HL-60 (cell line): ENCODE measurements around the gene MYCN.

Source experiments
- DNase-seq, 2 experiments: peaks; one replicate each; pipeline ENCODE4 v3.0.0-alpha.2; 2010 to 2020; ENCODE audit warnings: low read depth in 1 of 2, low spot score in 1 of 2
- H3K27ac ChIP-seq: fragments of 250-450 bp; sonication (Bioruptor Pico); replicated peaks from 2 replicates; pipeline ENCODE4 v1.5.1; 2020; ENCODE audit warnings: mild to moderate bottlenecking, moderate library complexity
- H3K27me3 ChIP-seq: fragments of 250-450 bp; sonication (Bioruptor Pico); 2 replicates; pipeline ENCODE4 v1.5.1; 2021; ENCODE audit warnings: mild to moderate bottlenecking, moderate library complexity; ENCODE audit not compliant: insufficient read depth, poor library complexity, severe bottlenecking
- H3K4me3 ChIP-seq: replicated peaks from 2 replicates; pipeline ENCODE4 v1.5.1; 2011; ENCODE audit warnings: mild to moderate bottlenecking, control low read depth, low read length; ENCODE audit not compliant: insufficient read depth
- GABPA ChIP-seq: IDR thresholded peaks from 2 replicates; pipeline ENCODE4 v1.6.1; 2012; ENCODE audit warnings: low read depth
- POLR2AphosphoS5 ChIP-seq: IDR thresholded peaks from 2 replicates; pipeline ENCODE4 v1.6.1; 2012; ENCODE audit warnings: low read depth
- SPI1 ChIP-seq: IDR thresholded peaks from 2 replicates; pipeline ENCODE4 v1.6.1; 2012; ENCODE audit warnings: low read depth, mild to moderate bottlenecking, borderline replicate concordance
- TF ChIP-seq, protein P1 (sequence below): IDR thresholded peaks from 2 replicates; pipeline ENCODE4 v1.6.1; 2012; ENCODE audit warnings: low read depth; ENCODE audit not compliant: insufficient replicate concordance
- TF ChIP-seq, protein P2 (sequence below): IDR thresholded peaks from one replicate; pipeline ENCODE4 v1.5.1; 2011; ENCODE audit warnings: low read length, control low read depth, inconsistent platforms; ENCODE audit not compliant: insufficient read depth

Gene MYCN

DNA sequence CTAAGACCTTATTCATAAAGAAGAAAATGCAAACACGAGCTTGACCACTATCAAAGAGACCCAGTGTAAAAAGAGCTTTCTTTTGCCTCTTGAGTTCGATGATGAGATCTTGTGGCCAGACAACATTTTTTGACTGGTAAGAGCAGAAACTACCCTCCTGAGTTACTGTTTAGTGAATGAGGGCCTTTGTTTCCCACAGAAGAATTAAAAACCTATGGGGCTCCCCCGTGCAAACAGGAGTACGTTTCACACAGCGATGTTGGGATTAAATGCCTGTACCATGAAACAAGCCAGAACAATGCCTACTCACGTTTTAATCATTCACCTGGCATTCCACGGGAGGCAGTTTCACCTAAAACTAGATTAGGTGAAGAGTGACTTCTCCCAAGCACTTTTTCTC, 36.0 kb downstream of the MYCN start:
- DNase-seq, result no peak
- Histone ChIP-seq H3K27me3 (no peaks in the 10 kb centered on the region), H3K27ac (no peak overlapping the region), H3K4me3 (no peak overlapping the region)
- TF ChIP-seq, protein P1, sequence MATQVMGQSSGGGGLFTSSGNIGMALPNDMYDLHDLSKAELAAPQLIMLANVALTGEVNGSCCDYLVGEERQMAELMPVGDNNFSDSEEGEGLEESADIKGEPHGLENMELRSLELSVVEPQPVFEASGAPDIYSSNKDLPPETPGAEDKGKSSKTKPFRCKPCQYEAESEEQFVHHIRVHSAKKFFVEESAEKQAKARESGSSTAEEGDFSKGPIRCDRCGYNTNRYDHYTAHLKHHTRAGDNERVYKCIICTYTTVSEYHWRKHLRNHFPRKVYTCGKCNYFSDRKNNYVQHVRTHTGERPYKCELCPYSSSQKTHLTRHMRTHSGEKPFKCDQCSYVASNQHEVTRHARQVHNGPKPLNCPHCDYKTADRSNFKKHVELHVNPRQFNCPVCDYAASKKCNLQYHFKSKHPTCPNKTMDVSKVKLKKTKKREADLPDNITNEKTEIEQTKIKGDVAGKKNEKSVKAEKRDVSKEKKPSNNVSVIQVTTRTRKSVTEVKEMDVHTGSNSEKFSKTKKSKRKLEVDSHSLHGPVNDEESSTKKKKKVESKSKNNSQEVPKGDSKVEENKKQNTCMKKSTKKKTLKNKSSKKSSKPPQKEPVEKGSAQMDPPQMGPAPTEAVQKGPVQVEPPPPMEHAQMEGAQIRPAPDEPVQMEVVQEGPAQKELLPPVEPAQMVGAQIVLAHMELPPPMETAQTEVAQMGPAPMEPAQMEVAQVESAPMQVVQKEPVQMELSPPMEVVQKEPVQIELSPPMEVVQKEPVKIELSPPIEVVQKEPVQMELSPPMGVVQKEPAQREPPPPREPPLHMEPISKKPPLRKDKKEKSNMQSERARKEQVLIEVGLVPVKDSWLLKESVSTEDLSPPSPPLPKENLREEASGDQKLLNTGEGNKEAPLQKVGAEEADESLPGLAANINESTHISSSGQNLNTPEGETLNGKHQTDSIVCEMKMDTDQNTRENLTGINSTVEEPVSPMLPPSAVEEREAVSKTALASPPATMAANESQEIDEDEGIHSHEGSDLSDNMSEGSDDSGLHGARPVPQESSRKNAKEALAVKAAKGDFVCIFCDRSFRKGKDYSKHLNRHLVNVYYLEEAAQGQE, result no peak
- TF ChIP-seq POLR2AphosphoS5 (no peak), GABPA (no peak), SPI1 (no peak)
- TF ChIP-seq, protein P2, sequence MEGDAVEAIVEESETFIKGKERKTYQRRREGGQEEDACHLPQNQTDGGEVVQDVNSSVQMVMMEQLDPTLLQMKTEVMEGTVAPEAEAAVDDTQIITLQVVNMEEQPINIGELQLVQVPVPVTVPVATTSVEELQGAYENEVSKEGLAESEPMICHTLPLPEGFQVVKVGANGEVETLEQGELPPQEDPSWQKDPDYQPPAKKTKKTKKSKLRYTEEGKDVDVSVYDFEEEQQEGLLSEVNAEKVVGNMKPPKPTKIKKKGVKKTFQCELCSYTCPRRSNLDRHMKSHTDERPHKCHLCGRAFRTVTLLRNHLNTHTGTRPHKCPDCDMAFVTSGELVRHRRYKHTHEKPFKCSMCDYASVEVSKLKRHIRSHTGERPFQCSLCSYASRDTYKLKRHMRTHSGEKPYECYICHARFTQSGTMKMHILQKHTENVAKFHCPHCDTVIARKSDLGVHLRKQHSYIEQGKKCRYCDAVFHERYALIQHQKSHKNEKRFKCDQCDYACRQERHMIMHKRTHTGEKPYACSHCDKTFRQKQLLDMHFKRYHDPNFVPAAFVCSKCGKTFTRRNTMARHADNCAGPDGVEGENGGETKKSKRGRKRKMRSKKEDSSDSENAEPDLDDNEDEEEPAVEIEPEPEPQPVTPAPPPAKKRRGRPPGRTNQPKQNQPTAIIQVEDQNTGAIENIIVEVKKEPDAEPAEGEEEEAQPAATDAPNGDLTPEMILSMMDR, result no peak

DNA sequence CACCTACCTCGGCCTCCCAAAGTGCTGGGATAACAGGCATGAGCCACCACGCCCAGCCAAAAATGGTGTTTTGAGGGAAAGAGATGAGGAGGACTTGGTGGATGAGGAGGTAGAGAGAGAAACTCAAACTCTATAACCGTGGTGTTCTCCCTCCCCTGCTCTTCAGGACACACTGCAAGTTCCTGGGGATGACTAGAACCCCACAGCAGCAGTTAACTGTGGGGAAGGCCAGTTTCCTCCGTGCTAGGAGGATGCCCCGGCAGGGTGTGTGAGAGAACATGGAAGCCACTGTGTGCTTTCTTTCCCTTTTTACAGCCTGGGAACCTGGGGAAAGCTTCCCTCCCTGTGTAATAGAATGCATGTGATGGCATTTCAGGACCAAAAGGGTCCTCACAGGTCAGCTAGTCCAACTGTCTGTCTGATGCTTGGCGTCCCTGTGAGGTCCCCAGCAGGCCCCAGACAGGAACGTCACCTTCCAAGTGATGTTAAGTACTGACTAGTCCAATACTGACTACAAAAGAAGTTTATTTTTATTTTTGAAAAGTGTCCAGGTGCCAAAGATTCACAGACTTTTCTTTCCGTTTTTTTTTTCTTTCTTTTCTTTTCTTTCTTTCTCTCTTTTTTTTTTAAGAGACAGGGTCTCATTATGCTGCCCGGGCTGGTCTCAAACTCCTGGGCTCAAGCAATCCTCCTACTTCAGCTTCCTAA, 38.9 kb downstream of the MYCN start:
- DNase-seq, result no peak
- no peak overlapping the region for H3K4me3 ChIP-seq
- TF ChIP-seq SPI1 (no peak), POLR2AphosphoS5 (no peak), GABPA (no peak)
- TF ChIP-seq, protein P1, result no peak
- TF ChIP-seq, protein P2, result no peak
- H3K27me3 ChIP-seq, result no peaks in the 10 kb centered on the region
- H3K27ac ChIP-seq, result no peak overlapping the region

DNA sequence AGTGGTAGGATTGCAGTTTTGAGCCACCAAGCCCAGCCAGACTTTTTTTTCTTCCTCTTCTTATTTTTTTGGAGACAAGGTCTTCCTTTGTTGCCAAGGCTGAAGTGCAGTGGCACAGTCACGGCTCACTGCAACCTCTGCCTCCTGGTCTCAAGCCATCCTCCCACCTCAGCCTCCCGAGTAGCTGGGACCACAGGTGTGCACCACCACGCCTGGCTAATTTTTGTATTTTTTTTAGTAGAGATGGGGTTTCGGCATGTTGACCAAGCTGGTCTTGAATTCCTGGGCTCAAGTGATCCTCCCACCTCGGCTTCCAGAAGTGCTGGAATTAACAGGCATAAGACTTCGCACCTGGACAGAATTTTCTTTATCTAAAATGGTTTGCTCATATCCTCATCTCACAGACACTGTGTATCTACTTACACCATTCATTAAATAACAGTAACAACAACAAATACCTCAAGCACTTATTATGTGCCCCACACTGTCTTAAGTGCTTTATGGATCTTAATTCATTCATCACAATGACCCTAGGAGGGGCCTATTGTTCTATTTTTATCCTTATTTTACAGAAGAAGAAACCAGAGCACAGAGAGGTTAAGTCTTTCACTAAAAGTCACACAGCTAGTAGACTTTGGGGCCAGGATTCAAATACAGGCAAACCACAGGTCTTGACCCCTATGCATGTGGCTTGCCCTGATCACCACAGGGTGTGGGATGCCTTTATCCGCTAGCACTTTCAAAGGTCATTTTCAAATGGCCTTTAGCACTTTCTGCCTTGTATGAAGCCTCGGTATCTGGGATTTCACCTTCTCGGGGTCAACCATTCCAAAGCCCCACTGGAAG, 39.6 kb downstream of the MYCN start:
- Histone ChIP-seq H3K27me3 (no peaks in the 10 kb centered on the region), H3K27ac (no peak overlapping the region), H3K4me3 (no peak overlapping the region)
- TF ChIP-seq GABPA (no peak), SPI1 (no peak), POLR2AphosphoS5 (no peak)
- TF ChIP-seq, protein P2, result no peak
- TF ChIP-seq, protein P1, result no peak
- no peak for DNase-seq
